HuH-7.5 (cell line): ENCODE measurements around the gene CIB1.

Experiments
- DNase-seq: peaks from one replicate; pipeline ENCODE4 v3.0.0; 2011; ENCODE audit warnings: low spot score

The CIB1 gene

DNA sequence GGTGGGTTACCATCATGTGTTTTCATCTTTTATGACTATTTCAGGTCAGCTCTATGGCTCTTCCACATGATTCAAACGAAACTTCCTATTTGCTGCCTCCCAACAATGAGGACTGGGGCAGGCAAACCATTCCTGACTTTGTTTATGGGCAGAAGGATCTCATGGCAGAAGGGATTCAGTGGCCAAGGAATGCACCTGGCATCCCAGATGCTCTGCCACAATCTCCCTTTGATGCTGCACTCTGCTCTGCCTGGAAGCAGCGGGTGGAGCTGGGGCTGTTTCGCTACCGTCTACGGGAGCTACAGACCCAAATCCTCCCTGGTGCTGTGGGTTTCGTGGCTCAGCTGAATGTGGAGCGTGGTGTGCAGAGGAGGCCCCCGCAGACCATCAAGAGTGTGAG, 7.1 kb upstream of the CIB1 start:
- no peak for DNase-seq

GRCh38 chr15:90239371-90239770, 5.6 kb upstream of the CIB1 start:
- no peak for DNase-seq

- peak; percentile 98 for DNase-seq
Observed at GRCh38 chr15:90234096-90234988, 601 bp upstream of the CIB1 start, which contains the start of gene GDPGP1. Gene GDPGP1, plus strand, starts transcription at chr15:90234209. Its CDS starts 6,700 bp downstream, at chr15:90240909.

- no peak for DNase-seq
Observed at GRCh38 chr15:90232941-90233386, 777 bp downstream of the CIB1 start.

DNA sequence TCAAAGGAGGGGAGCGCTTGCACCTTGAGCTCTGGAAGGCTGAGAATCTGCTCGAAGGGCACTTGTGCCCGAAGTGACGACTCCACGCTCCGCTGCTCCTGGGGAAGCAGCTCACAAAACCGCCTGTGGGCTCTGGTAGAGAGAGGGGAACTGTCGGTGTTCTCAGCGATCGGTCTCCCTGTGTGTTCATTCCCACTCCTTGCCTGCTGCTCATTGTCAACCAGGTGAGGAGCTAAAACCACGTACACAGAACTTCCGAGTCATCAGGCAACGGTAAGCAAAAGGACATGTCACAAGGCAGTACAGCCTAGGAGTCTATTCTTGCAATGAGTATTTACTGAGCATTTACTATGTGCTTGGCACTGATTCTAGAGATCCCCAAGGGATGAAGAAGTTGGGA, 1.5 kb downstream of the CIB1 start:
- no peak for DNase-seq

DNA sequence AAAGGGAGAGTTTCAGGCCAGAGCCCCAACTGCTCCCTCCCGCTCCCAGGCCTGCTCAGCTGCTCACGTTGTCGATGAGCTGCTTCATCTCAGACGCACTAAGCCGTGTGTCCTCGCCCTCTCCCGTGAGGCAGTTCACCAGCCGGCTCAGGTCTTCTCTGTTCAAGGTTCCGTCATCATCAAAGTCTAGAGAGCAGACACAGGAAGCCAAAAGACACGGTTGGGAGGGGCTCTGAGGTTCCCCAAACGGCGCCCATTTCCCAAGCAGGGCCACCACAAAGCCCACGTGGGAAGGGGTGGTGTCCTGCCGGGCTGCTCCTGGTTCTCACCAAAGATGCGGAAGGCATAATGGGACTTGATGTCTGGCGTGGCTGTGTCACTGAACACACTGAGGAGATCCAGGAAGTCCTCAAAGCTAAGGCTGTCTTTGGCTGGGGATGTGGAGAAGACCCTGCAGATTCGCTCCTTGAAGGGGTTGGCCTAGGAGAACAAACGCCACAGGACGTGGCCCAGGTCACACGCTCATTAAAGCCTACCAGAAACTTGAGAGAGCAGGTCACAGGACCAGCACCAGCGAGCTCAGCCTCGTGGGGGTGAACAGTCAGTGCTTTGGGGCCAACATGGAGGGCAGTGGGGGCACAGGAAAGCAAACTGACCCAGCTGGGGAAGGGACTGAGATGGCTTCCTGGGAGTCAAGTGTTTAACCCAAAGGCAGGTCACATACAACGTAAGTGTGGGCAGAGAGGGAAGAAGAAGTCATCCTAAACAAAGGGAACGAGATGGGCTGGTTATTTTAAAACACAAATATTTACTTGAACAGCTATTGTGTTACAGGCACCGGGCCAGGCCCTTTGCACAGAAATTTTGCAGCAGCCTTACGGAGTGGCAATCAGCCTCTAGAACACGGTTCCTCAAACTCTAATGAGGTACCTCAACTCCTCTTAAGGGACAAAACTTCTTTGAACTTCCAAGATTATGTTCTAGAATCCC, 2.4 kb downstream of the CIB1 start:
- no peak for DNase-seq

DNA sequence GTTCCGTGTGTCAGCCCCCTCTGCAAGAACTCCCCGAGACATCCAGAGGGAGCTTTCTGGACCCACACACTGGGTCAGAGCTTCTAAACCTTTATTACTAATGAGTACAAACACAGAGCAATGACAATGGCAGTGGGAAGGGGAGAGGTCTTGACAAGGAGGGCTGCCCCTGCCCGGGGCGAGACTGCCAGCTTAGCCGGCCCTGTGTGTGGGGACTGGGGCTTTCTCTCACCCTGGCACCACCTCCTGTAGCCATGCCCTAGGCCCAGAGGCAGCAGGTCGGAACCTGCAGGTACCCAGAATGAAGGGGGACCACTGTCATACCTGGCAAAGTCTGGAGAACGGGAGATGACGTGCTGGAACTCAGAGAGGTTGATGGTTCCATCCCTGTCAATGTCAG, 3.1 kb downstream of the CIB1 start:
- no peak for DNase-seq

DNA sequence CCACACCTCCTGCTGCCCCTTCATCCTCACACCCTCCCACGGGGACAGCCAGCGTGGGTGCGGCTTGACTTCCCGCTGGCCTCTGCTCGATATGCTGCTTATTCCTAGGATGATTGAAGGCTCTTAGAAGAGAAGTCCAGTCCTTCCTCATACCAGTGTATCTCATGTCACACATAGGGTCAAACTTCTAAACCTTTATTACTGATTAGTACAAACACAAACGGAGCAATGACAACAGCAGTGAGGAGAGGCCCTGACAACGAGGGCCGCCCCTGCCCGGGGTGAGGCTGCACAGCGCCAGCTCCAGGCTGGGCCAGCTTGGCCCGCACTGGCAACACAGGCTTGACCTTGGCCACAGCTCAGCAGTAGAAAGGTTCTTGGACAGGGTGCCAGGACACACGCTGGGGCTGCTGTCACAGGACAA, 3.7 kb downstream of the CIB1 start:
- no peak for DNase-seq

DNA sequence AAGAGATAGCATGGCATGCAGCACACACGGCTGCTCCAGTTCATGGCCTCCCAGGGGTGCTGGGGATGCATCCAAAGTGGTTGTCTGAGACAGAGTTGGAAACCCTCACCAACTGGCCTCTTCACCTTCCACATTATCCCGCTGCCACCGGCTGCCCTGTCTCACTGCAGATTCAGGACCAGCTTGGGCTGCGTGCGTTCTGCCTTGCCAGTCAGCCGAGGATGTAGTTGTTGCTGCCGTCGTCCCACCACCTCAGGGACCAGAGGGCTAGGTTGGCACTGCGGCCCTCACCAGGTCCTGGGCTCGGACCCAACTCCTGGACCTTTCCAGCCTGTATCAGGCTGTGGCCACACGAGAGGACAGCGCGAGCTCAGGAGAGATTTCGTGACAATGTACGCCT, 4.8 kb downstream of the CIB1 start:
- no peak for DNase-seq

DNA sequence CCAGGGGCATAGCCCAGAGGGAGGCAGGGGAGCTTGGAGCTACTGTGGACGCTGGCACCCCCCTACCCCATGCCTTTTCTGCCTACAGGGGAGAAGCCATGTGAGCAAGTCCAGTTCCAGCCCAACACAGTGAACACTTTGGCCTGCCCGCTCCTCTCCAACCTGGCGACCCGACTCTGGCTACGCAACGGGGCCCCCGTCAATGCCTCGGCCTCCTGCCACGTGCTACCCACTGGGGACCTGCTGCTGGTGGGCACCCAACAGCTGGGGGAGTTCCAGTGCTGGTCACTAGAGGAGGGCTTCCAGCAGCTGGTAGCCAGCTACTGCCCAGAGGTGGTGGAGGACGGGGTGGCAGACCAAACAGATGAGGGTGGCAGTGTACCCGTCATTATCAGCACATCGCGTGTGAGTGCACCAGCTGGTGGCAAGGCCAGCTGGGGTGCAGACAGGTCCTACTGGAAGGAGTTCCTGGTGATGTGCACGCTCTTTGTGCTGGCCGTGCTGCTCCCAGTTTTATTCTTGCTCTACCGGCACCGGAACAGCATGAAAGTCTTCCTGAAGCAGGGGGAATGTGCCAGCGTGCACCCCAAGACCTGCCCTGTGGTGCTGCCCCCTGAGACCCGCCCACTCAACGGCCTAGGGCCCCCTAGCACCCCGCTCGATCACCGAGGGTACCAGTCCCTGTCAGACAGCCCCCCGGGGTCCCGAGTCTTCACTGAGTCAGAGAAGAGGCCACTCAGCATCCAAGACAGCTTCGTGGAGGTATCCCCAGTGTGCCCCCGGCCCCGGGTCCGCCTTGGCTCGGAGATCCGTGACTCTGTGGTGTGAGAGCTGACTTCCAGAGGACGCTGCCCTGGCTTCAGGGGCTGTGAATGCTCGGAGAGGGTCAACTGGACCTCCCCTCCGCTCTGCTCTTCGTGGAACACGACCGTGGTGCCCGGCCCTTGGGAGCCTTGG, 5.6 kb downstream of the CIB1 start:
- no peak for DNase-seq

DNA sequence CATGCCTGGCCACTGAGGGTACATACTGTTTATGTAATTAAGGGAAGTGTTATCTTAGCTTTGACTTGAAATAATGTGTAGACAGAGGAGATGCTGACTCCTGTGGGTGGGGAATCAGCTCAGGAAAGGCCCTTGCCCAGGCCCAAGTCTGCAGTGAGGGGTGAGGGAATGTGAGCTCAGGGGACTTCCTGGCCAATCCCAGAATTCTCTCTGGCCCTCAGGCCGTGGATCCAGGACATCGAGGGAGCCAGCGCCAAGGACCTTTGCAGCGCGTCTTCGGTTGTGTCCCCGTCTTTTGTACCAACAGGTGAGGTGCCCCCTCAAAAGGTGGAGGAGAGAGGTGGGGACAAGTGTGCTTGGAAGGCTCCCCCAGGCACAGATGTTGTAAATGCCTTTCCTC, 6.4 kb downstream of the CIB1 start:
- DNase-seq = no peak

DNA sequence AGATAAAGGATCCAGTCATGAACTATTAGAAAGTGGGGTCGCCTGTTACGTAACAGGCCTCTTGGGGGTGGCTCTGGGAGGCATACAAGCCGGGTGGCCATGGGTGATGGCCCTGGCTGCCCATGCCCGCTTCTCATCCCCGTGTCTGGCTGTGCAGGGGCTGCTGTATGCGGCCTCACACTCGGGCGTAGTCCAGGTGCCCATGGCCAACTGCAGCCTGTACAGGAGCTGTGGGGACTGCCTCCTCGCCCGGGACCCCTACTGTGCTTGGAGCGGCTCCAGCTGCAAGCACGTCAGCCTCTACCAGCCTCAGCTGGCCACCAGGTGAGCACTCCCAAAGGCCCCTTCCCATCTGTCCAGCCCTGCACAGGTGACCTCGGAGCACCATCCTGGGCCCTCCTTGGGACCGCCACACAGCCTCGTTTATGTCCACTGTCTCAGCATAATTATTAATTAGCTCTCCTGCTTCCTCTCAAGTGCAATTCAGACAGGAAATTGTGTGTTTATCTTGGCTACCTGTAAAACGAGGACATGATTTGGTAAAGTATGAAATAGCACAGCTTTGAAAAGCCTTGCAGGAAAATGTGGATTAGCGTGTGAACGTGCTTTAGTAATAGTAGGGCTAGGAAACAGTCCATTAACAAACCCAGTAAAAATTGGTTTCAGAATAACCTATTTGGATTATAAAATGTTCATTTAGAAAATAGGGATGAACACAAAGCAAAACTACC, 8.1 kb downstream of the CIB1 start:
- DNase-seq = no peak

DNA sequence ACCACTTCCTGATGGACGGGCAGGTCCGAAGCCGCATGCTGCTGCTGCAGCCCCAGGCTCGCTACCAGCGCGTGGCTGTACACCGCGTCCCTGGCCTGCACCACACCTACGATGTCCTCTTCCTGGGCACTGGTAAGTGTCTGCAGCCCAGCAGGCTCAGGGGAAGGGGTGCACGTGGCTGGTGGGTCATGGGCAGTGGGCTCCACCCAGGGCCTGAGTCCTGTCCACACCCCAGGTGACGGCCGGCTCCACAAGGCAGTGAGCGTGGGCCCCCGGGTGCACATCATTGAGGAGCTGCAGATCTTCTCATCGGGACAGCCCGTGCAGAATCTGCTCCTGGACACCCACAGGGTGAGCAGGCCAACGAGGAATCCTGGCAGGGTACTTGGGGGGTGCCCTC, 8.7 kb downstream of the CIB1 start:
- no peak for DNase-seq

DNA sequence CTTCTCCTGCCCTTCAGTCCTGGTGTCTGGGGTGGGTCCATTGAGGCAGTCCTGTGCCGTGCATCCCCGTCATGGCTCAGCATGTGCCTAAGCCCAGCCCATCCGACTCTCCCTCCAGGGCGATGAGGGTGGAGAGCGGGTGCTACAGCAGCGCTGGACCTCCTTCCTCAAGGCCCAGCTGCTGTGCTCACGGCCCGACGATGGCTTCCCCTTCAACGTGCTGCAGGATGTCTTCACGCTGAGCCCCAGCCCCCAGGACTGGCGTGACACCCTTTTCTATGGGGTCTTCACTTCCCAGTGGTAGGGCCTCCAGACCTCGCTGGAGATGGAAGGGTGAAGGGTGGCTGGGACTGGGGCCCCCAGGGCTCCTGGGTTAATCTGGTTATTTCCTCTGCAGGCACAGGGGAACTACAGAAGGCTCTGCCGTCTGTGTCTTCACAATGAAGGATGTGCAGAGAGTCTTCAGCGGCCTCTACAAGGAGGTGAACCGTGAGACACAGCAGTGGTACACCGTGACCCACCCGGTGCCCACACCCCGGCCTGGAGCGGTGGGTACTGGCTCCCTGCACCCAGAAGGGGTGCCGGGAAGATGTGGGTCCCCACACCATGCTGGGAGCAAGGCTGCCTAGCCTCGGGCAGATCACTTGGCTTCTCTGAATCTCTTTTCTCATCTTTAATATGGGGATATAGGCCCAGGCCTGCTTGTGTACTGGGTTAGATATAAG, 10.1 kb downstream of the CIB1 start:
- no peak for DNase-seq

DNA sequence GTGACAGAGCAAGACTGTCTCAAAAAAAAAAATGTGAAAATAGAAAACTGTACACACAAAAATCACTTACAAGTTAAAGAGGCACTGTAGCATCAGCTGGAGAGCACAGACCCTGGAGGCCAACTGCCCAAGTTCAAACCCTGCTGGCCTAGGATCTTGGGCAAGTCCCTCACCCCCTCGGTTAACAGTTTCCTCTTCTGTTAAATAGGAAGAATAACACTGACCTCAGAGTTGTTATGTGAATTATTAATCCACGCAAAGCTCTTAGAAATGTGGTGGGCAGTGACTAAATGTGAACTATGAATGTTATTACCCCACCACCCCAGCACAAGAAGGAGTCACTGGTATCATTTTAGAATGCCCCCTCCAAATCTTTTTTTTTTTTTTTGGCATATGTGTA, 11.2 kb downstream of the CIB1 start:
- DNase-seq = no peak

DNA sequence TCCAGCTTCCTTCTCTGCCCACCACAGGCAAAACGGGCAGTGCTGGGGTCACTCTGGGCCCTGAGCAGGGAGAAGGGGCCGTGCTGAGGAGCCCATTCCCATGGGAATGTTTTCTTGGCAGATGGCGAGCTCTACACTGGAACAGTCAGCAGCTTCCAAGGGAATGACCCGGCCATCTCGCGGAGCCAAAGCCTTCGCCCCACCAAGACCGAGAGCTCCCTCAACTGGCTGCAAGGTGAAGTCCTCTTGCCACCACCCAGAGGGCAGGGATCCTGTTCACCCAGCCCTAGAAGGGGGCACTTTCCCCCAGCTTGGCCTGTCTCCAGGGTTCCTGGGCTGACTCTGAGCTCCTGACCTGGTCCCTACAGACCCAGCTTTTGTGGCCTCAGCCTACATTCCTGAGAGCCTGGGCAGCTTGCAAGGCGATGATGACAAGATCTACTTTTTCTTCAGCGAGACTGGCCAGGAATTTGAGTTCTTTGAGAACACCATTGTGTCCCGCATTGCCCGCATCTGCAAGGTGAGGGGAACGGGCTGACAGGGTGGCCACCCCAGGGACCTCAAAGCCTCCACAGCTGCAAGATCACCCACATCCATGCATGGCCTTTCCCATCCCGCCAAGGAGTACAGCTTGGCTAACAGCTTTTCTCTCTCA, 12.4 kb downstream of the CIB1 start:
- peak; percentile 97 for DNase-seq

DNA sequence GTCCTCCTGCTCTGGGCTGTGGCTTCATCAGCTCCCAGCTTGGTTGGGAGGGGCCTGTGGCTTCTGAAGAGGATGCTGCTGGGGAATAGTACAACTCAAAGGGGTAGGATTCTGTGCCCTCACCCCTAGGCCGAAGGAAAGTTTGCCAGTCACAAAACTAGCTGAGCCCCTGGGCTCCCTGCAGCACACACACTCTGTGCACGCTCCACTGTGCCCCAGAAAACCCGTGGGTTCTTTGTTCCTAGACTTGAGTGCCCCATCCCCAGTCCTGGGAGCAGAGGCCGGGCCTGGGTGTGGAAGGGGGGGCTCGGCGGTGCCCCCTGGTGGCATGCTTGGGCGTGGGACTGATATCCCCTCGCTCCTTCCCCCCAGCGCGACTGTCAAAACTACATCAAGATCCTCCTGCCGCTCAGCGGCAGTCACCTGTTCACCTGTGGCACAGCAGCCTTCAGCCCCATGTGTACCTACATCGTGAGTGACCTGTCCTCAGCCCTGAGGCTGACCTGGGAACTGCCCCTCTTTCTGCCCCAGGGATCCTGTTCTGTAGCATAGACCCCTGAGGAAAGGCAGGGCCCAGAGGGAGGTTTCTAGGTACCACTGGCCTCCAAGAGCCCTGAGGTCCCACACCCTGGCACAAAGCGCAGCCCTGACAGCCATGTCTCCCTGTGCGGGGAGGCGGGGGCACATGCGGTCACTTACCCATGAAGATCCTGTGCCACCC, 14.2 kb downstream of the CIB1 start:
- peak; percentile 91 for DNase-seq

GRCh38 chr15:90217671-90218394, 15.9 kb downstream of the CIB1 start:
- no peak for DNase-seq
